ENCODE results near the gene CPEB3.

DNA sequence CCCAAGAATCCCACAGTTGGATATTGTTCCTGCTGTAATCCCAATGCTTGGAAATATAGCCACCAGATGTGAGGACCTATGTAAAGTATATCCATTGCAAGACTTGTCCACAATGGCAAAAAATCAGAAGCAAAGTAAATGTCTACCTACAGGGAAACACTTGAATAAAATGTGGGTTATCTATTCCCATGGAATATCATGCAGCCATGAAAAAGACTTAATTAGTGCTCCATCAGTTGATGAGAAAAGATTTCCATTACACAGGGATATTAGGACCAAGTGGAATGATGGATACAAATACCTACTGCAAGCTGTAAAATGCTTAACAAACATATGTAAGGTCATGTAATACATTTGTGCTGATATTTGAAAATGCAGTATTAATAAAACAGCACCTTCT, 236.1 kb downstream of the CPEB3 start:
- TF ChIP-seq, protein P1, sequence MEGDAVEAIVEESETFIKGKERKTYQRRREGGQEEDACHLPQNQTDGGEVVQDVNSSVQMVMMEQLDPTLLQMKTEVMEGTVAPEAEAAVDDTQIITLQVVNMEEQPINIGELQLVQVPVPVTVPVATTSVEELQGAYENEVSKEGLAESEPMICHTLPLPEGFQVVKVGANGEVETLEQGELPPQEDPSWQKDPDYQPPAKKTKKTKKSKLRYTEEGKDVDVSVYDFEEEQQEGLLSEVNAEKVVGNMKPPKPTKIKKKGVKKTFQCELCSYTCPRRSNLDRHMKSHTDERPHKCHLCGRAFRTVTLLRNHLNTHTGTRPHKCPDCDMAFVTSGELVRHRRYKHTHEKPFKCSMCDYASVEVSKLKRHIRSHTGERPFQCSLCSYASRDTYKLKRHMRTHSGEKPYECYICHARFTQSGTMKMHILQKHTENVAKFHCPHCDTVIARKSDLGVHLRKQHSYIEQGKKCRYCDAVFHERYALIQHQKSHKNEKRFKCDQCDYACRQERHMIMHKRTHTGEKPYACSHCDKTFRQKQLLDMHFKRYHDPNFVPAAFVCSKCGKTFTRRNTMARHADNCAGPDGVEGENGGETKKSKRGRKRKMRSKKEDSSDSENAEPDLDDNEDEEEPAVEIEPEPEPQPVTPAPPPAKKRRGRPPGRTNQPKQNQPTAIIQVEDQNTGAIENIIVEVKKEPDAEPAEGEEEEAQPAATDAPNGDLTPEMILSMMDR (IDR thresholded peaks at IDR 0.05), result no peak
- TF ChIP-seq EZH2phosphoT487 (IDR thresholded peaks at IDR 0.05), result no peak

Data from neural progenitor cell (in vitro differentiated cells).